Heart left ventricle (tissue), 13 donors: ENCODE results near the gene CCSER1.
"Not testable (repeated sequence)": the region's sequence is repeated elsewhere in the genome, so short reads cannot be mapped to it uniquely, and the experiment has no call there.

Source experiments
- POLR2A ChIP-seq, 2 donors: fragments of 450-650 bp; IDR thresholded peaks; one replicate each; pipeline ENCODE4 v1.6.1; 2017; ENCODE audit warnings: antibody characterized with exemption in 2 of 2, mild to moderate bottlenecking in 2 of 2, moderate library complexity in 2 of 2
- TF ChIP-seq, protein P1 (sequence below), 12 donors: fragments of 200-600 bp; sonication (generic) in 4 of 12; IDR thresholded peaks; one replicate each; pipeline versions ENCODE4 v1.5.0 to v1.8.0; 2018 to 2022; ENCODE audit warnings: antibody characterized with exemption in 12 of 12, mild to moderate bottlenecking in 5 of 12
- donor health status: ischemic (EF 13 %, LVEDD 7.1; RV severe dilation, severe dysfunction).
- donor health status: DM: no; HTN: yes; CAD: no.
- donor health status: DM: no; HTN: no; CAD: no.
- donor health status: ischemic (EF 25% LVEDD 6.9; RV normal size, moderate dysfunction).
- donor health status: ischemic (EF 25% LVEDD 5.7; RV mildly dilated, moderate dysfunction).
- donor health status: ischemic (EF 35%, LVEDD 5.7; RV mildly dilated, moderate dysfunction).
- donor health status: nonischemic (EF 11% LVEDD 7.7; RV severe dilation, severe dysfunction).
- donor health status: DM: yes; HTN: yes; CAD: no.
- donor health status: PGD.
- donor health status: ischemic (EF 29% LVEDD 5.4; RV normal size, mild dysfunction).
- donor health status: nonischemic (EF 23%, LVEDD 6.1; RV moderate dilation, normal function).

DNA sequence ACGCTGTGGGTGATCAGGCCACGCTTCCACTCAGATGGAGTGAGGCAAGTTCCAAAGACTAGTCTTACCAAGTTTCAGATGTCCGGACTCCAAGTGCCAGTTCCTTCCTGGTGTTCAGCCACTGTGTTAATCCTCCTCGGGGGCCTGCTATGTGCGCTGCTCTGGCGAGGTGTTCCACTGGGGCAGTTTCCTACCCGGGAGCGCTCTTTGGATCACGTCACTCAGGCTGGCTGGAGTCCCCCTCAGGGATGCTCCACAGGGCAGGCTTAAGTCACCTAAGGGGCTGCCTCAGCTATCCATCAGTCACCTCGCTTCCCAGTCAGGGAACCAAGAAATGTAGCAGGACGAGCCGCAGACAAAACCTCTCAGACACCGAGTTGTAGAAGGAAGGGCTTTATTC is 1231.4 kb downstream of the CCSER1 start:
- TF ChIP-seq, protein P1, sequence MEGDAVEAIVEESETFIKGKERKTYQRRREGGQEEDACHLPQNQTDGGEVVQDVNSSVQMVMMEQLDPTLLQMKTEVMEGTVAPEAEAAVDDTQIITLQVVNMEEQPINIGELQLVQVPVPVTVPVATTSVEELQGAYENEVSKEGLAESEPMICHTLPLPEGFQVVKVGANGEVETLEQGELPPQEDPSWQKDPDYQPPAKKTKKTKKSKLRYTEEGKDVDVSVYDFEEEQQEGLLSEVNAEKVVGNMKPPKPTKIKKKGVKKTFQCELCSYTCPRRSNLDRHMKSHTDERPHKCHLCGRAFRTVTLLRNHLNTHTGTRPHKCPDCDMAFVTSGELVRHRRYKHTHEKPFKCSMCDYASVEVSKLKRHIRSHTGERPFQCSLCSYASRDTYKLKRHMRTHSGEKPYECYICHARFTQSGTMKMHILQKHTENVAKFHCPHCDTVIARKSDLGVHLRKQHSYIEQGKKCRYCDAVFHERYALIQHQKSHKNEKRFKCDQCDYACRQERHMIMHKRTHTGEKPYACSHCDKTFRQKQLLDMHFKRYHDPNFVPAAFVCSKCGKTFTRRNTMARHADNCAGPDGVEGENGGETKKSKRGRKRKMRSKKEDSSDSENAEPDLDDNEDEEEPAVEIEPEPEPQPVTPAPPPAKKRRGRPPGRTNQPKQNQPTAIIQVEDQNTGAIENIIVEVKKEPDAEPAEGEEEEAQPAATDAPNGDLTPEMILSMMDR (IDR thresholded peaks at IDR 0.05): not testable (repeated sequence)
- TF ChIP-seq POLR2A (IDR thresholded peaks at IDR 0.05): not testable (repeated sequence)
